C4-2B (cell line): ENCODE measurements around the gene LEMD1.

Experiments used
- CTCF ChIP-seq: fragments of 450-650 bp; conservative IDR thresholded peaks from 2 replicates; pipeline ENCODE4 v1.5.1; 2017; ENCODE audit warnings: mild to moderate bottlenecking
- ZFX ChIP-seq: fragments of 450-650 bp; IDR thresholded peaks from 2 replicates; pipeline ENCODE4 v1.6.1; 2017

DNA sequence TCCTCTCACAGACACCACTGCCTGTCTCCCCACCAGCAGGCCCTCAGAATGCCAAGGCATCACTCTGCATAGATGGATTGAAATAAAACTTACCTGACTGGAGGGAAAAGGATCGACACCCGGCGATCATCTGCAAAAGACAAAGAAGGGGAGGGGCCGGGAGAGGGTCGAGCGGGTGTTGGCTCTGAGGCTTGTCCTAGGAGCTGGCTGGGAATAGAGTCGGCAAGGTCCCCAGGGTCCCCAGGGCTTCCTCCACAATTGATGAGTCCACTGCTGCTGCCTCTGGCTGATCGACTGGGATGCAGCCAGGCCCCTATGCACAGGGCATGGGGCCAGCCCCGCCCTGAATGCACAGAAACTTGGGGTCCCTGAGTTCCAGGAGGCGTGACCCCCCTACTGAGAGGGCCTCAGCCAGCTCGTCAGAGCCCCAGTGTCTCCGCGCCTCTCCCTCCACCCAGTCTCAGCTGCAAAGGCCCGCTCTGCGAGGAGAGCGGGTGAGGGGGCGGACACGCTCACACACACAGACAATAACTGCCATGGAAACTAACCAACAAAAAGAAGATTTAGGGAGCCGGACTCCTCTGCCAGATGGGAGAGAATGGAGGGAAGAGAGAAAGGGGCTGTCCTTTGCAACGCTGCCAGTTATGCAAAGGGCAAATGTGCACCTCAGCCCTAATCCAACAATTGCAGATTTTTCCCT lies 65.3 kb downstream of the LEMD1 start, which contains the start of gene KLHDC8A:
- no peak for TF ChIP-seq CTCF
- TF ChIP-seq ZFX, result no peak
